Ascending aorta (tissue), 2 donors: Measurements from ENCODE around the gene WNT10A. TPM values are rescaled to one million over a fixed set of nuclear protein-coding genes. Genes with fewer than 3 reads are reported as not detected.

Experiments used
- DNase-seq, 2 donors: peaks; one replicate each; pipeline ENCODE4 v3.0.0-alpha.2; 2019; ENCODE audit warnings: low spot score in 2 of 2
- H3K27ac ChIP-seq, 2 donors: fragments of 200-600 bp; sonication (generic); one replicate each; pipeline ENCODE4 v1.5.1; 2016 to 2017; ENCODE audit warnings: mild to moderate bottlenecking in 1 of 2
- H3K27me3 ChIP-seq: fragments of 200-600 bp; sonication (generic); one replicate; pipeline ENCODE4 v1.5.1; 2017
- H3K36me3 ChIP-seq, 2 donors: fragments of 200-600 bp; sonication (generic); one replicate each; pipeline ENCODE4 v1.5.1; 2016
- H3K4me1 ChIP-seq, 2 donors: fragments of 200-600 bp; sonication (generic); one replicate each; pipeline ENCODE4 v1.5.1; 2016 to 2017; ENCODE audit warnings: mild to moderate bottlenecking in 1 of 2
- H3K4me3 ChIP-seq, 2 donors: fragments of 200-600 bp; sonication (generic); one replicate each; pipeline ENCODE4 v1.5.1; 2016 to 2017; ENCODE audit warnings: mild to moderate bottlenecking in 1 of 2
- H3K9me3 ChIP-seq, 2 donors: fragments of 200-600 bp; sonication (generic); one replicate each; pipeline ENCODE4 v1.5.1; 2016
- intact Hi-C: fragments of 100-400 bp; cut with DNase I; formaldehyde crosslinking; loops from one replicate; pipeline ENCODE4 v1.15.1; 2023
- total RNA-seq: library from RNA; depleted of rRNA; stranded (reverse); fragments of >200 nt; gene quantifications from one replicate; pipeline ENCODE4 v1.1.0, GENCODE V29; 2016
- TF ChIP-seq, protein P1 (sequence below), 3 experiments: fragments of 200-600 bp in 2 of 3; fragments of 450-650 bp in 1 of 3; sonication (generic) in 2 of 3; IDR thresholded peaks; one replicate each; pipeline ENCODE4 v1.5.1; 2016 to 2019; ENCODE audit warnings: antibody characterized with exemption in 3 of 3, mild to moderate bottlenecking in 1 of 3, moderate library complexity in 1 of 3

WNT10A gene
- total RNA-seq, 1 donor from 2014 or later = not detected

GRCh38 chr2:218896501-218897393 lies 16.1 kb downstream of the WNT10A start:
- peaks cover 14 to 19% of the 10 kb centered on the region in 2 donors for H3K4me1 ChIP-seq
- no peaks in the 10 kb centered on the region for H3K36me3 ChIP-seq
- no peak for DNase-seq
- H3K27ac ChIP-seq = no peak overlapping the region
- H3K9me3 ChIP-seq = no peaks in the 10 kb centered on the region
- intact Hi-C loops = no loop called here
- TF ChIP-seq, protein P1, sequence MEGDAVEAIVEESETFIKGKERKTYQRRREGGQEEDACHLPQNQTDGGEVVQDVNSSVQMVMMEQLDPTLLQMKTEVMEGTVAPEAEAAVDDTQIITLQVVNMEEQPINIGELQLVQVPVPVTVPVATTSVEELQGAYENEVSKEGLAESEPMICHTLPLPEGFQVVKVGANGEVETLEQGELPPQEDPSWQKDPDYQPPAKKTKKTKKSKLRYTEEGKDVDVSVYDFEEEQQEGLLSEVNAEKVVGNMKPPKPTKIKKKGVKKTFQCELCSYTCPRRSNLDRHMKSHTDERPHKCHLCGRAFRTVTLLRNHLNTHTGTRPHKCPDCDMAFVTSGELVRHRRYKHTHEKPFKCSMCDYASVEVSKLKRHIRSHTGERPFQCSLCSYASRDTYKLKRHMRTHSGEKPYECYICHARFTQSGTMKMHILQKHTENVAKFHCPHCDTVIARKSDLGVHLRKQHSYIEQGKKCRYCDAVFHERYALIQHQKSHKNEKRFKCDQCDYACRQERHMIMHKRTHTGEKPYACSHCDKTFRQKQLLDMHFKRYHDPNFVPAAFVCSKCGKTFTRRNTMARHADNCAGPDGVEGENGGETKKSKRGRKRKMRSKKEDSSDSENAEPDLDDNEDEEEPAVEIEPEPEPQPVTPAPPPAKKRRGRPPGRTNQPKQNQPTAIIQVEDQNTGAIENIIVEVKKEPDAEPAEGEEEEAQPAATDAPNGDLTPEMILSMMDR (IDR thresholded peaks at IDR 0.05) = no peak
- peaks cover 19% of the 10 kb centered on the region for H3K27me3 ChIP-seq
- H3K4me3 ChIP-seq = peak overlapping the region; percentile 2 to 17

DNA sequence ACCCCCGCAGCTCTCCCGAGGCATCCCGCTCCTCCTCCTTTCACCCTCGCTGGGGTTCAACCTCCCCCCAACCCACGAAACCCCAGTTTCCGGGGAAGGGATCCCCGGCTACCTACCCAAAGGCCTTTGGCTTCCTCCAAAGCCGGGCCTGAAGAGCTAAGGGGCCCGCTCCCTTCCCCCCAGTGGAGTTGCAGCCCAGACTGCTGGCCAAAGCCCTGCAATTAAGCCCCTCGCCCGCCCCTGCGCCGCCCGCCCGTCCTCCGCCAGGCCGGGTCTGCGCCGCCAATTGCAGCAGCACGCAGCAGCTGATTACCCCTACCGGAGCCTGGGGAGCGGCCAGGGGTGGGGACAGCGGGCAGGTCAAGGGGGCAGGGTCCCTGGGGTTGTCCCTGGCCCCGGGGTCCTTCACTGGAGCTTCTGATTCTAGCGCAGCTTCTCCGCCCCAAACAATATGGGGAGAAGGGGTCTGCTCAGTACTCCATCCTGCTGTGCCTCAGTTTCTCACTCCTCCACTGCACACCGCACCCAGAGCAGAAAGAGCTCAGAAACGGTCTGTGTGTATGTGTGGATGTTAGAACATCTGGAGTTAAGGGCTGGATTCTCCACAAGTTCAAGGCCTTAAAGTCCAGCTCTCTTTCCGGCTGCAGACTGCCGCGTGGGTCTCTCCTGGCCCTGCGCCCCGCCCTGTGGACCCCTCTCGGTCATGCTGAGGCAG lies 16.9 kb downstream of the WNT10A start:
- TF ChIP-seq, protein P1 (IDR thresholded peaks at IDR 0.05) = no peak
- H3K4me3 ChIP-seq = no peak overlapping the region
- DNase-seq = no peak
- H3K27ac ChIP-seq = no peak overlapping the region
- intact Hi-C loops = loop anchor here (1.0 kb wide), 1 partner anchor 21 kb away; no protein-coding TSS in a partner anchor
- H3K4me1 ChIP-seq = peaks cover 14 to 19% of the 10 kb centered on the region in 2 donors
- H3K36me3 ChIP-seq = no peaks in the 10 kb centered on the region
- no peaks in the 10 kb centered on the region for H3K9me3 ChIP-seq
- peaks cover 19% of the 10 kb centered on the region for H3K27me3 ChIP-seq

- H3K36me3 ChIP-seq = no peaks in the 10 kb centered on the region
- peak overlapping the region; percentile 23 to 52 for H3K4me3 ChIP-seq
- H3K27me3 ChIP-seq = peaks cover 19% of the 10 kb centered on the region
- peaks cover 11 to 16% of the 10 kb centered on the region in 2 donors for H3K4me1 ChIP-seq
- no peak overlapping the region for H3K27ac ChIP-seq
- H3K9me3 ChIP-seq = no peaks in the 10 kb centered on the region
- intact Hi-C loops = loop anchor here (1.0 kb wide), 1 partner anchor 22 kb away; no protein-coding TSS in a partner anchor
- peak in 1 of 2 donors; percentile 80 for DNase-seq
- TF ChIP-seq, protein P1 (IDR thresholded peaks at IDR 0.05) = peak; percentile 95 to 98 (median 97)
Measured at GRCh38 chr2:218898109-218898878, 17.6 kb downstream of the WNT10A start.

DNA sequence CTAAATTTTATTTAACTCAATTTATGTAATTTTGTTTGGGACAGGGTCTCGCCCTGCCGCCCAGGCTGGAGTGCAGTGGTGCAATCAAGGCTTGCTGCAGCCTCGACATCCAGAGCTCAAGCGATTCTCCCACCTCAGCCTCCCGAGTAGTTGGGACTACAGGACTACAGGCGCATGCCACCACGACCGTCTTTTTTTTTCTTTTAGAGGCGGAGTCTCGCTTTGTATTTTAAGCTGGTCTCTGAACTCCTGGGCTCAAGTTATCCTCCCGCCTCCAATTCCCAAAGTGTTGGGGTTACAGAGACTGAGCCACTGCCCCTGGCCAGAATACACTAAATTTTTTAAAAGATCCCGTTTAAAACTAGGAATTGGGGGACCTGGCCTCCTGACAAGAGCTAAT lies 18.5 kb downstream of the WNT10A start:
- no peak overlapping the region for H3K4me3 ChIP-seq
- TF ChIP-seq, protein P1 (IDR thresholded peaks at IDR 0.05) = no peak

DNA sequence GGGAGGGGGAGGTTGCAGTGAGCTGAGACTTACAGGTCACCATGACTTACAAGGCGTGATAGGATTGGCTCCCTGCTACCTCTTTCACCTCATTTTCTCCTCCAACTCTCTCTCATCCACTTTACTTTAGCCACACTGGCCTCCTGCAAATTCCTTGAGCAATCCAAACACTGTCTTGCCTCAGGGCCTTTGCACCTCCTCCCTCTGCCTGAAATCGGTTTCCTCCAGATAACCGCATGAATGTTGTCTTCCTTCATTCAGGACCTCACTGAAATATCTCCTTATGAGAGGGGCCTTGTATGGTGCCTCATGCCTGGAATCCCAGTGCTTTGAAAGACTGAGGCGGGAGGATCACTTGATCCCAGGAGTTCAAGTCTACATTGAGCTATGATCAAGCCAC lies 21.8 kb downstream of the WNT10A start:
- intact Hi-C loops = no loop called here
- H3K4me1 ChIP-seq = peaks cover 4 to 8% of the 10 kb centered on the region in 2 donors
- TF ChIP-seq, protein P1 (IDR thresholded peaks at IDR 0.05) = no peak
- H3K9me3 ChIP-seq = no peaks in the 10 kb centered on the region
- no peaks in the 10 kb centered on the region for H3K36me3 ChIP-seq
- no peak overlapping the region for H3K4me3 ChIP-seq
- H3K27me3 ChIP-seq = peaks cover 7% of the 10 kb centered on the region
- H3K27ac ChIP-seq = no peak overlapping the region
- no peak for DNase-seq

More for the DNA sequence above, 18.5 kb downstream of the WNT10A start:
- H3K36me3 ChIP-seq = no peaks in the 10 kb centered on the region
- H3K9me3 ChIP-seq = no peaks in the 10 kb centered on the region
- peaks cover 11 to 14% of the 10 kb centered on the region in 2 donors for H3K4me1 ChIP-seq
- no peak for DNase-seq
- no peak overlapping the region for H3K27ac ChIP-seq
- H3K27me3 ChIP-seq = peaks cover 19% of the 10 kb centered on the region
- intact Hi-C loops = no loop called here
